Stomach smooth muscle (tissue), 2 donors: Measurements from ENCODE around the gene NCOA5.

Experiments
- H3K27ac ChIP-seq: one replicate; pipeline ENCODE4 v1.7.0; 2013; ENCODE audit warnings: mild to moderate bottlenecking, low read length, inconsistent platforms
- H3K27me3 ChIP-seq, 2 donors: one replicate each; pipeline ENCODE4 v1.7.0; 2013; ENCODE audit warnings: low read length in 2 of 2; ENCODE audit not compliant: insufficient read depth in 2 of 2, control insufficient read depth in 1 of 2
- H3K36me3 ChIP-seq, 2 donors: one replicate each; pipeline ENCODE4 v1.7.0; 2013; ENCODE audit warnings: low read length in 2 of 2; ENCODE audit not compliant: control insufficient read depth in 2 of 2, insufficient read depth in 2 of 2
- H3K4me1 ChIP-seq: one replicate; pipeline ENCODE4 v1.7.0; 2013; ENCODE audit warnings: low read length; ENCODE audit not compliant: control insufficient read depth, insufficient read depth
- H3K4me3 ChIP-seq, 2 donors: one replicate each; pipeline ENCODE4 v1.7.0; 2013; ENCODE audit warnings: low read length in 2 of 2
- H3K9ac ChIP-seq, 2 donors: one replicate each; pipeline ENCODE4 v1.7.0; 2013; ENCODE audit warnings: low read length in 2 of 2, mild to moderate bottlenecking in 1 of 2
- H3K9me3 ChIP-seq, 2 donors: one replicate each; pipeline ENCODE4 v1.7.0; 2013; ENCODE audit warnings: low read length in 2 of 2; ENCODE audit not compliant: control insufficient read depth in 2 of 2
- donor health status: healthy.
- donor health status: Pancreatic carcinoma.

NCOA5 gene

DNA sequence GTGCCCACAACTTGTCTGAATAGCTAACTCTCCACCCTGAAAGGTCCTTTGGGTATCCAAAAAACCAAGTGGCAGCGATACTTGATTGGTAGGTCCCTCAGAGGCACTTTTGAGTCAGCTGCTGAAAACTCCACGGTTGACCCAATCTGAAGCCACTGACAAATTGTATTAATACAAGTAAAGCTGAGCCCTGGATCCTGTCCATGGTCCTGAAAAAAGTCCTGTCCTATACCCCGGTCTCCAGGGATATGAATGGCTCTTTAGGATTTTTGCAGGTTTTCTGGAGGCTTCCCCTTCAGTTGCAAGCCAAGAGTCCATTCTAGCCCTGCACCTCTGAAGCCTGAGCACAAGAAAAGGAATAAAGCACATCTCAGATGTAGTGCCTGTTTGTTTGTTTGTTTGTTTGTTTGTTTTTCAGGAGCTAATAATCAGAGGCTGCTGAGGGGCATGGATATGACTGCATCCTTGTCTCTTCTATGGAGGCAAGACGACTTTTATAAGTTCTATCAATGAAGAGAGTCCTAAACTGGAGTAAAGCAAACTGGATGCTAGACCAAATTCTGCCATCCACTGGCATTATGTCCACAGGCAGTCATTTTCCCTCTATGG lies 62.4 kb downstream of the NCOA5 start:
- H3K36me3 ChIP-seq = no peaks in the 10 kb centered on the region
- no peak overlapping the region for H3K4me3 ChIP-seq
- H3K27me3 ChIP-seq = peaks cover 52 to 84% of the 10 kb centered on the region in 2 donors

DNA sequence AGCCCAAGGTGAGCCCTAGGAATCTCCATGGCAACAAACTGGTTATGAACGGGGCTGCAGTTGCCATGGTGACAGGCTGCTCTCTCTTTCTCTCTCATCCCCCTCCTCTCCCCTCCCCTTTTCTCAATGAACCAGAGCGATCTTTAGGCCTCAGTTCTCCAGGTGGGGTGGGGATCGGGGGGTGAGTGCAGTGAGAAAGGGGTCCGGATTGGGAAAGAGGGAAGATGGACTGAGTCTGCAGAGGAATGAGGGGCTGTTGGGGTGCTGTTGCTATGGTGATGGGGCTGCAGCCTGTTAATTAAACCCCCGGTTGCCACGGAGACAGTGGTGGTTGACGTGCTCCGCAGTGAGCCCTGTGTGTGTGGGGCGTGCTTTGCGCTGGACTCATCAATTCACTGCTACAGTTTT lies 64.4 kb downstream of the NCOA5 start:
- Histone ChIP-seq H3K9me3 (no peaks in the 10 kb centered on the region), H3K36me3 (no peaks in the 10 kb centered on the region), H3K27ac (no peak overlapping the region), H3K27me3 (peaks cover 50 to 84% of the 10 kb centered on the region in 2 donors), H3K4me3 (no peak overlapping the region), H3K4me1 (peaks cover 9% of the 10 kb centered on the region), H3K9ac (no peak overlapping the region)

More for the DNA sequence above, 62.4 kb downstream of the NCOA5 start:
- Histone ChIP-seq H3K27ac (no peak overlapping the region), H3K9ac (no peak overlapping the region), H3K9me3 (no peaks in the 10 kb centered on the region), H3K4me1 (peaks cover 6% of the 10 kb centered on the region)

DNA sequence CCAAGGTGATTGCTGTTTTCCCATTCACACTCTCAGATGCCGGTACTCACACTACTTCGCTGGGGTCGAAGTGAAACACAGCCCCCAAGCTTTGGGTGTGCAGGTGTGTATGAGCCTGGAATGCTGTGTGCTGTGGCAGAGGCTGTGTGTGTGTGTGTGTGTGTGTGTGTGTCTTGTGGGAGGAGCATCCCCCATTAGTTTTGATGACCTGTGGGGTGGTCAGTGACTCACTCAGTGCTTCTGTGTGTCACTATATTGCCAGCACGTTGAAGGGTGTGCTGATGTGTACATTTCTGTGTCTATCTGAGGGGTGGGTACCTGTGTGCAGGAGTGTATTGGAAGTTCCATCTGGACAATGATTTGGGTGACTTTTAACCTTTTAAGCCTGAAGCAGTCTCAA lies 65.8 kb downstream of the NCOA5 start:
- no peak overlapping the region for H3K4me3 ChIP-seq
- H3K27me3 ChIP-seq = peaks cover 49 to 81% of the 10 kb centered on the region in 2 donors
- H3K27ac ChIP-seq = no peak overlapping the region
- no peaks in the 10 kb centered on the region for H3K36me3 ChIP-seq
- no peak overlapping the region for H3K9ac ChIP-seq
- H3K9me3 ChIP-seq = no peaks in the 10 kb centered on the region
- H3K4me1 ChIP-seq = peaks cover 9% of the 10 kb centered on the region

DNA sequence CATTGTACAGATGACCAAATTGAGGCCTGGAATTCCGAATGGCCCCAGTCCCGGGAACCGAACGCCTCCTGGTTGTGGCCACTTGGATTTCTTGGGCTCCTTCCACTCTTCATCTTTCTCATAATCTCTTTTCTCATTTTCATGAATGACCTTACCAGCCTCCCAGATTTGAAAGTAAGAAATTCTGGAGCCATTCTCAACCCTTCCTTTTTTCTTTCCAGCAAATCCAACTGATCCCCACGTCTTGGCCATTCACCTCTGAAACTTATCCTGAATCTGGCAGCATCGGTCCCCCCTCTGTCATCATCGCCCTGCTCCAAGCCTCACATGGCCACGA lies 66.6 kb downstream of the NCOA5 start:
- Histone ChIP-seq H3K4me3 (no peak overlapping the region), H3K27me3 (peaks cover 55 to 76% of the 10 kb centered on the region in 2 donors), H3K9me3 (no peaks in the 10 kb centered on the region), H3K27ac (no peak overlapping the region), H3K9ac (no peak overlapping the region), H3K4me1 (peaks cover 9% of the 10 kb centered on the region), H3K36me3 (no peaks in the 10 kb centered on the region)

DNA sequence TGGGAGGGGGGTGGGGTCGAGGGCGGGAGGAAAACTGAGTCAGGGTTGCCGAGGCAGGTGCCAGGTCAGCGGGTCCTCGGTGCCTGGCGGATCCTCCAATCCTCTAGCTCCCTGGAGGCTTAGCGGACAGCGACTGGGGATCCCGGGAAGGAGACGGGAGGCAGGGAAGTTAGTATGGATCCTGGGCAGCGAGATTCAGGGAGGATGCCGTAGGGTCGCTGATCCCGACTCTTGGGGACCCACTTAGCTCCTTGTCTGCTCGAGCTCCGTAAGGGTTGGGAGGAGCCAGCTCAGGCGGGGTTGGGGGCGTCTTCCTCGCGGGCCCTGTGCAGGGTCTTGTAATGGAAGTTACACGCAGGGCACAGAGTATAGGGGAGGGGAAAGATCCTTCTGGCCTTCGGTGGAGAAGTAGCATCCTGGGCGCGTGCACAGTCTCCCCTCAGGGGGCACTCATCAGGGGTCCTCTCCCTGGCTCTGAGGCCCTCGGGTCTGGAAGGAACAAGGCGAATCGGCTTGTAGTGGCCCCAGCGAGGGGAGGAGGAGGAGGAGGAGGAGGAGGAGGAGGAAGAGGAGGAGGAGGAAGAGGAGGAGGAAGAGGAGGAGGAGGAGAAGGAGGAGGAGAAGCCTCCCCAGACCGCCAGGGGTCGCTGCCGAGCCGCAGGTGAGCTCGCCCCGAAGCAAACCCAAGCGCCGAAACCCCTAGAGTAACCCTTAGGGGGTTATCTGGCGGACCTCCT lies 67.2 kb downstream of the NCOA5 start:
- H3K9me3 ChIP-seq = no peaks in the 10 kb centered on the region
- H3K36me3 ChIP-seq = no peaks in the 10 kb centered on the region
- H3K27ac ChIP-seq = no peak overlapping the region
- H3K4me3 ChIP-seq = peak overlapping the region in 1 of 2 donors; percentile 29
- H3K4me1 ChIP-seq = peaks cover 9% of the 10 kb centered on the region
- no peak overlapping the region for H3K9ac ChIP-seq
- peaks cover 53 to 76% of the 10 kb centered on the region in 2 donors for H3K27me3 ChIP-seq

DNA sequence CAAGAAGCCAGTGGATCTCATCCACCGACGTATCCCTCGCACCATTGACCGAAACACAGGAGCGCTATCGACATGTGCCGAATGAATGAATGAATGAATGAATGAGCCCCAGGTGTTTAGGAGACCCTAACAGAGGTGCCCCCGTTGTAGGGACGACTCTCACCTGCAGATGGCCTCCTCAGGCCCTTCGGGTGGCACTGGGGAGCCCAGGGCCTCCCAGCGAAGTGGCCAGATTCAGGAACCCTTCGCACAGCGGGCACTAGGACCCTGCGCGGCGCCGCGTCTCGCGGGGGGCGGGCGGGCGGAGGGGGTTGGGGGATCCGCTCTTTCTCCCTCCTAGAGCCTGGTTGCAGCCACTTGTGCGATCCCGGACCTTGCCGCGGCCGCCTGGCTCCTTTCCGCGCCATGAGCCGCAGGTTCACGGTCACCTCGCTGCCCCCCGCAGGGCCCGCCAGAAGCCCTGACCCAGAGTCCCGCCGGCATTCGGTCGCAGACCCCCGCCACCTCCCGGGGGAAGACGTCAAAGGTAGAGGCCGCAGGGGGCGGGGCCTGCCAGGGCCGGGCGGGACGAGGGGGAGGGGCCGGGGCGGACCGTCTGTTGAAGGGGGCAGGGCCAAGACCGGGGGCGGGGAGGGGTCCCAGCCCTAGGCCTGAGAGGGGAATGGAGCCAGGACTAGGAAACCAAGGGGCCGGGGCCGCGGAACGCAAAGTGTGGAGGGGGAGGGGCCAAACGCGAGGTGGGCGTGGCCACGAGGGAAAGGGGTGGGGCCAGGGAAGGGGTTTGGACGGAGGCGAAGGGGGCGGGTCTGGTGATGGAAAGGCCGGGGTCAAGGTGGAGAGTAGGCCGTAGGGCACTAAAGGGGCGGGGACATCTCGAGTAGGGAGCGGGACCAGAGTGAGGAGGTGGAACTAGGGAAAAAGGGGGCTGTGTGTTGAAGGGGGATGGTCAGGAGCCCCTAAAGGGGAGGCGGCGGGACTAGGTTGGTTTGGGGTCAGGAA lies 68.1 kb downstream of the NCOA5 start:
- H3K27ac ChIP-seq = no peak overlapping the region
- no peak overlapping the region for H3K9ac ChIP-seq
- no peaks in the 10 kb centered on the region for H3K9me3 ChIP-seq
- no peak overlapping the region for H3K4me3 ChIP-seq
- peaks cover 45 to 76% of the 10 kb centered on the region in 2 donors for H3K27me3 ChIP-seq
- H3K4me1 ChIP-seq = peaks cover 9% of the 10 kb centered on the region
- H3K36me3 ChIP-seq = no peaks in the 10 kb centered on the region

DNA sequence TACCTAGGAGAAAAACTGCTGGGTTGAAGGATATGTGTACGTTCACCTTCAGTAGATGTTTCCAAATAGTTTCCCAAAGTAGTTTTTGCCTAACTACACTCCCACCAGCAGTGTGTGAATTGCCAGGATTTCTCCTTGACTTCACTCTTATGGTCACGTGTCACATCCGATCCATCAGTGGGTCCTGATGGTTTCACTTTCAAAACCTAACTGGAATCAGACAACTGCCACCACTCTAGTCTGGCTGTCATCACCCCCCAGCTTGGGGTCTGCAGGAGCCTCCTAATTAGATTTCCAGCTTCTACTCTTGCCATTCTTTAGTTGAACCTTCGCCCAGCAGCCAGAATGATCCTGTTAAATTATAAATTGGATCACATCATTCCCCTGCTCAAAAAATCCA lies 69.2 kb downstream of the NCOA5 start:
- Histone ChIP-seq H3K9ac (no peak overlapping the region), H3K9me3 (no peaks in the 10 kb centered on the region), H3K36me3 (no peaks in the 10 kb centered on the region), H3K4me1 (peaks cover 9% of the 10 kb centered on the region), H3K4me3 (no peak overlapping the region), H3K27ac (no peak overlapping the region), H3K27me3 (peaks cover 46 to 76% of the 10 kb centered on the region in 2 donors)

DNA sequence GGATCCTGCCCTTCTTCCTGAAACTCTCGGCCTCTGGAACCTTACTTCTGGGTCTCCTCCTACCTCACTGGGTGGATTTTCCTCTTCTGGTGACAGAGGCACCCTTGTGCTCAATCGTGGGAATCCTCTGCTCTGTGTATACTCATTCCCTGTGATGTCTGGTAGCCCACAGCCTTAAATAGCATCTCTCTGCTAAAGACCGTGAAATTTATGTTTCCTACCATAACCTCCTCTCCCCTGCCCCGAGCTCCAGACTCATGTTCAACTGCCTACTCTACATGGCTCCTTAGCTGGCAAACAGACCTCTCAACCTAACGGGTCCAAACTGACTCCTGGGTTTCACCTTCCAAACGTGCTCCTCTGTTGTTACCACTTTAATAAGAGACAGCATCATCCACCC lies 71.2 kb downstream of the NCOA5 start:
- peaks cover 12% of the 10 kb centered on the region for H3K4me1 ChIP-seq
- H3K27me3 ChIP-seq = peaks cover 48 to 79% of the 10 kb centered on the region in 2 donors
- H3K4me3 ChIP-seq = no peak overlapping the region
- H3K27ac ChIP-seq = no peak overlapping the region
- no peaks in the 10 kb centered on the region for H3K9me3 ChIP-seq
- H3K9ac ChIP-seq = no peak overlapping the region
- H3K36me3 ChIP-seq = no peaks in the 10 kb centered on the region

DNA sequence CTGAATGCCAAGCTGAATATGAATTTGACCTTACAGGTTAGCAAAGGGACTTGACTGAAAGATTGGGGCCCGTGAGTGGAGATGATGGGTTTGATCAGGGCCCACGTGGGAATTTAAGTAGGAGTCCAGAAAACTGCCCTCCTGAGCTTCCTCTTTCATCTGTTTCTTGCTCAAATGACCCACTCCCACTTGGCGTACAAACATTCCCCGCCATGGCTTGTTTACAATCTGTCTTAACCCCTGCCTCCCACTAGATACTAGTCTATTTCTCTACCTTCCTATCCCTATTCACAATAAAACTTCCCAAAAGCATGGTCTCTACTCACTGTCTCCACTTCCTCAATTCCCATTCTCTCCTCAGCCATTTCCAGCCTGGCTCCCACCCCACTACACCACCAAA lies 71.7 kb downstream of the NCOA5 start:
- no peak overlapping the region for H3K9ac ChIP-seq
- H3K27me3 ChIP-seq = peaks cover 50 to 79% of the 10 kb centered on the region in 2 donors
- H3K27ac ChIP-seq = no peak overlapping the region
- no peaks in the 10 kb centered on the region for H3K36me3 ChIP-seq
- H3K4me3 ChIP-seq = no peak overlapping the region
- peaks cover 12% of the 10 kb centered on the region for H3K4me1 ChIP-seq
- no peaks in the 10 kb centered on the region for H3K9me3 ChIP-seq

DNA sequence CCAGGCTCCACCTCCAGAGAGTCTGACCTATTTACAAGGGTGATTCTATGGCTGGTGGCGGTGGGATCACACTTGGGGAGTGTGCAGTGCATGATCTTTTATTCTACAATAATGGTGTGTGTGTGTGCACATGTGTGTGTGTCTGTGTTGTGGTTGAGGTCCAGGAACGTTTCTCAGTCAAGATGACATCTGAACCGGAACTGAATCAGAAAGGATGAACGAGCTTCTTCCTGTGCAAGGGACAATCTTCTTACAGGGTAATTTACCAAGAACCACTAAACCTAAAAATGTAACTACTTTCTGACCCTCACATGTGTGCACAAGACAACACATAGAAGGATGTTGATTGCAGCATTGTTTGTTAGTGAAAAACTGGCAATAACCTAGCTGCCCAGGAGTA lies 72.5 kb downstream of the NCOA5 start:
- Histone ChIP-seq H3K27me3 (peaks cover 53 to 80% of the 10 kb centered on the region in 2 donors), H3K9me3 (no peaks in the 10 kb centered on the region), H3K36me3 (no peaks in the 10 kb centered on the region), H3K4me3 (no peak overlapping the region), H3K4me1 (peaks cover 7% of the 10 kb centered on the region), H3K9ac (no peak overlapping the region), H3K27ac (no peak overlapping the region)
